AG04449 (cell line): ENCODE data around the gene SLC9C1.

Experiments
- CTCF ChIA-PET: fragments of 350-600 bp; formaldehyde crosslinking; extraction: SDS; loops from one replicate; lab custom pipeline; 2021; ENCODE audit warnings: antibody characterized with exemption; lab: Yijun Ruan, JAX
- POLR2A ChIA-PET: fragments of 400-600, 350-600 bp; formaldehyde crosslinking; extraction: SDS; loops from one replicate; lab custom pipeline; 2020; ENCODE audit warnings: antibody characterized with exemption, inconsistent platforms; lab: Yijun Ruan, JAX
- DNase-seq: peaks from one replicate; pipeline ENCODE4 v3.0.0-alpha.2; 2010; ENCODE audit warnings: low read depth, low spot score
- H3K4me3 ChIP-seq: 2 replicates; pipeline ENCODE4 v1.5.1; 2011; ENCODE audit warnings: low read depth, mild to moderate bottlenecking, control low read depth, low read length
- CTCF ChIP-seq: IDR thresholded peaks from one replicate; pipeline ENCODE4 v1.5.1; 2011; ENCODE audit warnings: mild to moderate bottlenecking, moderate library complexity, low read length, control low read depth, inconsistent platforms; ENCODE audit not compliant: insufficient read depth; ENCODE audit errors: missing control alignments

The SLC9C1 gene

GRCh38 chr3:112331851-112332250 is 37.8 kb upstream of the SLC9C1 start:
- DNase-seq = no peak
- no peak for TF ChIP-seq CTCF
- POLR2A ChIA-PET = no interaction called here
- no peak overlapping the region for H3K4me3 ChIP-seq
- CTCF ChIA-PET = interaction anchor here (1.3 kb wide), 1 partner anchor 199 kb away, joined by 4 read pairs; no protein-coding TSS in a partner anchor

GRCh38 chr3:112327371-112327951 is 33.4 kb upstream of the SLC9C1 start:
- peak; percentile 7 for DNase-seq
- H3K4me3 ChIP-seq = no peak overlapping the region
- peak; percentile 64 for TF ChIP-seq CTCF
- CTCF ChIA-PET = interaction anchor here (0.5 to 9.0 kb wide), 12 partner anchors 11 to 207 kb away, joined by 3 to 94 read pairs (median 7); partner anchors contain the start of gene SLC9C1
- POLR2A ChIA-PET = no interaction called here

DNA sequence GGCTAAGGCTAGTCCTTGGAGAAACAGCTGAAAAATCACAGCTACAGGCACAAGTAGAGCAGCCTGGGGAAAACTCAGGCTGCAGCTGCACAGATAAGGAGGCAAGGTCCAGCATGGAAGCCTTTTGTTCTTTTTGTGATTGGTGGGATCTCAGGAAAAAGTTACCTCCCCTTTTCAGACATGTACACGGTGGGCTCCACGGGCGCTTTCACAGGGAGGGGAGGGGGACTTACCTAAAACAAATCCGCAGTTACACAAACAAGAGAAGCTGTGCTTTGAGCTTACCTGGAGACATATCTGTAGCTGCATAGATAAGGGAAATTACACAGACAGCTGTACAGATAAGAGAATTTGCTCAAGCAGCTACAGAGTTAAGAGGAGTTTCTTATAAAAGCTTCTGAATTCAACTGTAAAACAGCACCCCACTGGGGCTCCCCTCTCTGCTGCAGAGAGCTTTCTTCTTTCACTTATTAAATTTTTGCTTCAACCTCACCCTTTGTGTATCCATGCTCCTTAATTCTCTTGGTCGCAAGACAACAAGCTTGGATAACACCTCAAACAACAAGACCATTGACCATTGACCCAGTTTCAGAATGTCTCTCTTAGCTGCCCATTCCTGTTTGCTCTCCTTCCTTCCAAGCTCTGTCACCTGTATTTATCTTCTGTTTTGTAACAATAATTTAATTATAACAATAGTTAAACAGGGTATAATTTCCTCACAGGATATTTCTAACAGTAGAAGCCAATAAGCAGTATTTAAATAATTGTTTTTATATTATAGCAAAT is 28.0 kb upstream of the SLC9C1 start:
- TF ChIP-seq CTCF = no peak
- H3K4me3 ChIP-seq = no peak overlapping the region
- ChIA-PET POLR2A (no interaction called here), CTCF (interaction anchor here (0.8 to 9.0 kb wide), 9 partner anchors 11 to 211 kb away, joined by 3 to 94 read pairs (median 5); partner anchors contain the start of genes CD200 and SLC9C1)
- no peak for DNase-seq

DNA sequence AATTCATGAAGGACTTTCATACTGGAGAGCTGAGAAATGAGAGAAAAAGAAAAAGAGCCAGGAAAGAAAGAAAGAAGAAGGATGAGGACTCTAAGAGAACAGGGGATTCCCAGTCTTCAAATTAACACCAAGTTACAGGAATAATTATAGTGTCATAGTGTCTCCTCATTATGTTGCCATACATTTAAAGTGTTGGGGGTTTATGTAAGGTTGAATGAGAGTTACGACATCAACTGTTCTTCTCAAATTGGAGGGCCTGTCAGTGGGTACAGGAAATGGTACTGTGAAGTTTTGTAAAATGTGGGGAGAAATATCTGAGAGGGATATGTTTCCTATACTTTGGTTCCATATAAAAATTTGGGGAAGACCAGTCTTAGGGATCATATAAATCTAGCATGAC is 26.7 kb upstream of the SLC9C1 start:
- no peak for DNase-seq
- ChIA-PET POLR2A (no interaction called here), CTCF (interaction anchor here (0.8 to 9.0 kb wide), 4 partner anchors 17 to 210 kb away, joined by 3 to 94 read pairs (median 4); no protein-coding TSS in a partner anchor)
- no peak overlapping the region for H3K4me3 ChIP-seq
- TF ChIP-seq CTCF = no peak

- no peak for TF ChIP-seq CTCF
- POLR2A ChIA-PET = no interaction called here
- H3K4me3 ChIP-seq = no peak overlapping the region
- CTCF ChIA-PET = interaction anchor here (1.0 to 9.0 kb wide), 6 partner anchors 14 to 212 kb away, joined by 3 to 94 read pairs (median 4); no protein-coding TSS in a partner anchor
- DNase-seq = no peak
Observed at GRCh38 chr3:112319516-112320276, 25.7 kb upstream of the SLC9C1 start.
